Measurements from ENCODE around the gene FBH1. TPM values are rescaled to one million over a fixed set of nuclear protein-coding genes. Genes with fewer than 3 reads are reported as not detected.

The FBH1 gene
- total and polyA plus RNA-seq, 4 donors: 39.4 to 93.2 (median 63.8) TPM

- ATAC-seq (ENCODE audit: insufficient read depth, low FRiP score): no peak
- H3K27ac ChIP-seq (ENCODE audit: low read depth in 1 of 2, low read length in 1 of 2): no peak overlapping the region
- 95 to 96% methylated on average over 14 of the region's 14 CpGs for WGBS, 2 donors
- H3K36me3 ChIP-seq (ENCODE audit: control insufficient read depth in 4 of 4, insufficient read depth in 4 of 4, low read length in 4 of 4): peaks cover 22 to 47% (median 32%) of the 10 kb centered on the region in 4 donors
- no peak overlapping the region for H3K9ac ChIP-seq (ENCODE audit: insufficient read depth in 1 of 2, low read length in 2 of 2)
- no peaks in the 10 kb centered on the region for H3K9me3 ChIP-seq (ENCODE audit: control insufficient read depth in 4 of 4, insufficient read depth in 3 of 4, low read length in 3 of 4)
- no peak for TF ChIP-seq CTCF (IDR thresholded peaks at IDR 0.05; ENCODE audit: control extremely low read depth, extremely low read depth)
- no peaks in the 10 kb centered on the region for H3K4me1 ChIP-seq (ENCODE audit: control insufficient read depth in 5 of 5, insufficient read depth in 5 of 5, low read length in 5 of 5)
- no peak for DNase-seq
- H3K4me3 ChIP-seq: no peak overlapping the region
- H3K27me3 ChIP-seq (ENCODE audit: control insufficient read depth in 3 of 3, insufficient read depth in 3 of 3, low read length in 2 of 3): no peaks in the 10 kb centered on the region
These were observed 44.0 kb downstream of the FBH1 start for GRCh38 chr10:5933909-5934546.

- no peak for DNase-seq
These were observed 45.6 kb downstream of the FBH1 start for GRCh38 chr10:5935628-5936027.

GRCh38 chr10:5937016-5937415 lies 47.0 kb downstream of the FBH1 start:
- DNase-seq: no peak
- Histone ChIP-seq H3K4me1 (ENCODE audit: control insufficient read depth in 5 of 5, insufficient read depth in 5 of 5, low read length in 5 of 5) (peaks cover 0 to 3% (median 0%) of the 10 kb centered on the region in 5 donors), H3K4me3 (no peak overlapping the region), H3K9me3 (ENCODE audit: control insufficient read depth in 4 of 4, insufficient read depth in 3 of 4, low read length in 3 of 4) (no peaks in the 10 kb centered on the region), H3K36me3 (ENCODE audit: control insufficient read depth in 4 of 4, insufficient read depth in 4 of 4, low read length in 4 of 4) (peaks cover 9 to 30% (median 23%) of the 10 kb centered on the region in 4 donors), H3K9ac (ENCODE audit: insufficient read depth in 1 of 2, low read length in 2 of 2) (no peak overlapping the region), H3K27me3 (ENCODE audit: control insufficient read depth in 3 of 3, insufficient read depth in 3 of 3, low read length in 2 of 3) (no peaks in the 10 kb centered on the region), H3K27ac (ENCODE audit: low read depth in 1 of 2, low read length in 1 of 2) (no peak overlapping the region)
- 92 to 93% methylated on average over 18 of the region's 18 CpGs for WGBS, 2 donors
- no peak for ATAC-seq (ENCODE audit: insufficient read depth, low FRiP score)
- no peak for TF ChIP-seq CTCF (IDR thresholded peaks at IDR 0.05; ENCODE audit: control extremely low read depth, extremely low read depth)

More at GRCh38 chr10:5935628-5936027, 45.6 kb downstream of the FBH1 start:
- Histone ChIP-seq H3K9me3 (ENCODE audit: control insufficient read depth in 4 of 4, insufficient read depth in 3 of 4, low read length in 3 of 4) (no peaks in the 10 kb centered on the region), H3K4me1 (ENCODE audit: control insufficient read depth in 5 of 5, insufficient read depth in 5 of 5, low read length in 5 of 5) (no peaks in the 10 kb centered on the region), H3K4me3 (no peak overlapping the region), H3K9ac (ENCODE audit: insufficient read depth in 1 of 2, low read length in 2 of 2) (no peak overlapping the region), H3K27ac (ENCODE audit: low read depth in 1 of 2, low read length in 1 of 2) (peak overlapping the region in 1 of 2 donors; percentile 4), H3K36me3 (ENCODE audit: control insufficient read depth in 4 of 4, insufficient read depth in 4 of 4, low read length in 4 of 4) (peaks cover 10 to 37% (median 25%) of the 10 kb centered on the region in 4 donors), H3K27me3 (ENCODE audit: control insufficient read depth in 3 of 3, insufficient read depth in 3 of 3, low read length in 2 of 3) (no peaks in the 10 kb centered on the region)
- WGBS, 2 donors: 93 to 95% methylated on average over 10 of the region's 10 CpGs
- no peak for TF ChIP-seq CTCF (IDR thresholded peaks at IDR 0.05; ENCODE audit: control extremely low read depth, extremely low read depth)
- no peak for ATAC-seq (ENCODE audit: insufficient read depth, low FRiP score)

Data from lung (tissue), 12 donors.